HUDEP-2 (cell line): Measurements from ENCODE around the gene GIGYF2.
"Not testable (repeated sequence)": the region's sequence is repeated elsewhere in the genome, so short reads cannot be mapped to it uniquely, and the experiment has no call there.

Source experiments
- DNase-seq, 76 experiments: peaks; one replicate each; lab custom pipeline; 2025; ENCODE audit not compliant: unreplicated experiment in 76 of 76; lab: John Stamatoyannopoulos, UW

The GIGYF2 gene

DNA sequence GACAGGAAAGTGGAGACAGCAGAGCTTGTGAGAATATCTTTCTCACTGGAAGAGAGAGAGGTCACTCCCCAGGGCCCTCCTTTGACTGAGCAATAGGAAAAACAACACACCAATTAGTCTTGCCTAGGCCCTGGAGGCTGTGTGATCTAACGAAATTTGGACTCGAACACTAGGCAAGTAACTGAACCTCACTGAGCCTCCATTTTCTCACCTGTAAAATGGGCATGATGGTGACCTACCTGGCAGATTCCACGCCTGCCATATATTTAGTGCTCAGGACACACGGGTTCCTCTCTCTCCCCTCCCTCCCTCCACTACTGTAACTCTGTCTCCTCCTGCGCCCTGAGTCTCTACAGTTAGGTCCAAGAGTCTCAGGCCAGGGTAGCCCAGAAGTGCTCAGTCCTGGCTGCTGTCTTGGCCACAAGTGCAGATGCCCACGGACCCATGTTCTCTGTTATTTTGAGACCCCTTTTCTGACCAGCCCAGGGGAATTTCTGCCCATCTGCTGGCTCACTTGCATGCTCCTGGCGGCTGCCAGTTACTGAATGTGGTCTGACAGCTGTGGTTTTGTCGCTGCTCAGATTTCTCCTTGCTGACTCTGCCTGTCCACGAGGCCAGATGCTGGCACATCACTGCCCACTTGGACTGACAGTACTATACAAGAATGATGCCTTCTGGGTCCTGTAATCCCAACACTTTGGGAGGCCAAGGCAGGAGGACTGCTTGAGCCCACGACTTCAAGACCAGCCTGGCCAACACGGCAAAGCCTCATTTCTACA, 9.6 kb upstream of the GIGYF2 start:
- DNase-seq: no peak

DNA sequence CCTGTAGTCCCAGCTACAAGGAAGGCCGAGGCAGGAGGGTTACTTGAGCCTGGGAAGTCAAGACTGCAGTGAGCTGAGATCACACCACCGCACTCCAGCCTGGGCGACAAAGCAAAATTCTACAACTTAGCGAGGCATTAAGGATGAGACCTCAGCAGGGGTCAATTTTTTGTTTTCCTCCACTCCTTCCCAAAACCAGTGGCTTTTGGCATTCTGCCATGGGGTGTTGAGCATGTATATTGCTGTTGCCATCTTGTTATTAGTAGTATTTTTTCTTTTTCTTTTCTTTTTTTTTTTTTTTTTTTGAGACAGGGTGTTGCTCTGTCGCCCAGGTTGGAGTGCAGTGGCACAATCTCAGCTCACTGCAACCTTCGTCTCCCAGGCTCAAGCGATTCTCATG, 8.9 kb upstream of the GIGYF2 start:
- no peak for DNase-seq

DNA sequence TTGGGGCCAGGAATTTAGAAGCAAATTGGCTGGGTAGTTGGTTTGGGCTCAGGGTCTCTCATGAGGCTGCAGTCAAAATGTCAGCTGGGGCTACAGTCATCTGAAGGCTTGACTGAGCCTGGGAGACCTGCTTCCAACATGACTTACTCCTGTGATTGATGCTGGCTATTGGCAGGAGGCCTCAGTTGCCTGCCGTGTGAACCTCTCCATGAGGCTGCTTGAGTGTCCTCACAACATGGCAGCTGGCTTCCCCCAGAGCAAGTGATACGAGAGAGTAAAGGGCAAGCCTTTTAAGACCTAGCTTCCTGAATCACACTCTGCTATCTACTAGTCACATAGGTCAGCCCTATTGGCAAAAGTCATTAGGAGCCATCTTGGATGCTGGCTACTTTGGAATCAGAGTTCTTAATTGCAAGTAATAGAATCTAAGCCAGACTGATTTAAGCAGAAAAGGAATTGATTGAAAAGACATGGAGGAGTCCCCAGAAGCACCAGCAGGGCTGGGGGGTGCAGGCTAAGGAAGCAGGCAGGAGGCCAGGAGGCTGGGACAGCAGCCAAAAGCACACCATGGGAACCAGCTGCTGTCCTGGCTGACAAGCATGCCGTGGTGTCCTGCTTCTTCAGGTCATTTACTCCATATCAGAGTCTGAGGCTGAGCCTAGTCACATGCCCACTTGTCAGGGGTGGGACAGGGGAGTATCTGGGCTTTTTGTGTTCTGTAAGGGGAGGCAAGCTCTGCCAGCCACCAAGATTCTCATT, 7.8 kb upstream of the GIGYF2 start:
- peak in 61 of 76 experiments; percentile 4 to 83 (median 43) for DNase-seq

DNA sequence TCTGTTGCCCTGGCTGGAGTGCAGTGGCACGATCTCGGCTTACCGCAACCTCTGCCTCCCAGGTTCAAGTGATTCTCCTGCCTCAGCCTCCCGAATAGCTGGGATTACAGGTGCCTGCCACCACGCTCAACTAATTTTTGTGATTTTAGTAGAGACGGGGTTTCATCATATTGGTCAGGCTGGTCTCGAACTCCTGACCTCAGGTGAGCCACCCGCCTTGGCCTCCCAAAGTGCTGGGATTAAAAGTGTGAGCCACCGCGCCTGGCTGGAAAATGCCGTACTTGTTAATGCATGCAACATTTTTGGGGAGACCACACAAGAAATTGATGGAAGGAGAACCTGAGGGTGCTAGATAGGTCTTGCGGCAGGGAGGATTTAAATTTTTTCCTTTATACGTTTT, 6.0 kb upstream of the GIGYF2 start:
- DNase-seq: not testable (repeated sequence)

DNA sequence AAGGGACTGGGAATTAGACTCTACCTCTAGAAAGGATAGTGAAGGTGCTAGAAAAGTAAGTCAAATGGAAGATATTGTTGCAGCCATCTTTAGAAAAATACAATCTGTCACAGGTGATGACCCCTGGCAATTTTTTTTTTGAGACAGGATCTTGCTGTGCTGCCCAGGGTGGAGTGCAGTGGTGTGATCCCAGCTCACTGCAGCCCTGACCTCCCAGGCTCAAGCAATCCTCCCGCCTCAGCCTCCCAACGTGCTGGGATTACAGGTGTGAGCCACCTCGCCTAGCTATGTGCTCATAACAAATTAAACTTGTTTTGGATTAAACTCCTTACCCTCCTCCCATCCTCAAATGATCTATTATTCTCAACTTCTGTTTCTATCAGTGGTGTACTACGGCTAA, 3.8 kb upstream of the GIGYF2 start:
- no peak for DNase-seq

DNA sequence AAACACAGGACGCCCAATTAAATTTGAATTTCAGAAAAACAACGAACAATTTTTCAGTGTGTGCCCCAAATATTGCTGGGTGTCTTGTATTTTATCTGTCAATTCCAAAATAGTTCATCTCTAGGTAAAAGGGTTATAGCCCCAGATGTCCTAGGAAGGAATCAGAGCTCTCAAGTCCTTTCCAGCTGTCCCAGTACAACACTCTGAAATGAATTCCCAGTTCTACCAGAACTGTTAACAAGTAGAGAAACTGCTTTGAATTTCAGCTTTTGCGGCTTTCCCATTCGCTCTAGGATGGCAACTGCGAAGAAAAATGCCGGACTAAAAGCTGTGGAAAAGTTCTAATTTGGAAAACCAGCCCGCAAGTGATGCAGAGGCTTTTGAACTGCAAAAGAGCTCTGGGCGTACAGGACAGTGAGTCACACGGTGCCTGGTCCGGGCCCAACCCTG, 497 bp upstream of the GIGYF2 start:
- no peak for DNase-seq

DNA sequence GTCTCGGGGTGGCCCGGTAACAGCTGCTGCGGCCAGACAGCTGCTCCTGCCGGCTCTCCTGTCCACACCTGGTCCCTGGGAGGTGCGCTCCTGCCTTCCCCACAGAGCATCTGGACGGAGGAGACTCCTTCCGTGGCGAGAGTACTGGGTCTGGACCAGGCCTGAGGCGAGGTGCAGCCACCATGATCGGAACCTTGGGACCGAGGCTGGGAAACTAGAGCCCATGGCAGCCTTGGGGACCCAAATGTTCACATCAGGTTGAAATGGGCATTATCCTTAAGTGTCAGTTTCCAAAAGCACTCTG, 628 bp downstream of the GIGYF2 start:
- DNase-seq: peak in 4 of 76 experiments; percentile 7 to 68 (median 21)

DNA sequence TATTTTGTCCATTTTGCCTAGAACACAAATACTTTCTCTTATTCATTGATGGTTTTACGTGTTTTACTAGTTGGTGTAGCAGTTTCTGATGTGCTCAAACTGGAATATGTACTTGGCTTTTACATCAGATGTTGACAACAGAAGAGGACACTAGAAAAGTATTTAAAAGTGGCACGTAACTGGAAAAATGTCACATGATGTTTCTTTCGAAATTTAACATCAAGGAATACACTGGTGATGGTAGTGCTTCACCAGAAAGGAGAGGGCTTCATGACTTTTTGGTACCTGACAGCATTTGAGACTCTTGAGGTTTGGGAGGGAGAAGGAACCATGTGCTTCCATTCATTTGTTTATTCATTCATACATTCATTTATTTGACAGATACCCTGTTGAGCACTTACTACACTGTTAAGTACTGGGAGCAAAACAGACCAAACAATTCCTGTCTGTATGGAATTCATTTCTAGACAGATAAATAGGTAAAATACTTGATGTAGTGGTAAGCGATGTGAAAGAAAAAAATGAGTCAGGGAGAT, 1.5 kb downstream of the GIGYF2 start:
- no peak for DNase-seq

DNA sequence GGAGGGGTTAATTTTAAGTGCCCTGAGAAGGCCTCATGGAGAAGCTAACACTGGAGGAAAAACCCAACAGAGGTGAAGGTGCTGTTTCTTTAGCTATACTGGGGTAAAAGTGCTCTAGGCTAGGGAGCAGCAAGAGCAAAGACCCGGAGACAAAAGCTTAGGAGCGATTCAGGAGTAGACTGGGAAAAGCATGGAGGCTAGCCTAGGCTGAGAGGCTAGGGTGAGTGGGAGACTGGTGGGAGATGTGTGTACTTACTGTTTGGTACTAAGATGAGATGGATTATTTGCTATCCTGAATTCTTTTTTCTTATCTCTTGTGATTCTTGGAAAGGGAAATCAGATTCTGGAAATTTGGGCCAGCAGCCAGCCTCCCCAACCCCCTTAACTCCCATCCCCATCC, 2.0 kb downstream of the GIGYF2 start:
- no peak for DNase-seq

DNA sequence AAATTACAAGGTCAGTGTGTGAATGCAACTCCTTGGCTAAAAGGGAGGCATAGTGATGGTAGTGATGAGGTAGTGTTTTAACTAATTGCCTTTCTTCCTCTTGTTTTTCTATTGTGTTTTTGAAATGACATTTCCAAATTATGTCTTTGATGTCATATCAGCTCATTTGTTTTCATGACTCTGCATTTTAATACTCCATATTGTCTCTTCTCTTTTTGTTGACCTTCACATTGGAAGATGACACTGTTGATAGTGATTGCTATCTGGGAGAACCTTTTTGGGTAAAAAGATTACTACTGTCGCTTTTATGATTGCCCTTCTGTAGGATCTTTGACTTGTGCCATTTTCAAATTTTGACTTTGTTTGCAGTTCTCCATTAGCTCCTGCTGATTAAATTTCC, 3.0 kb downstream of the GIGYF2 start:
- peak in 1 of 76 experiments; percentile 0 for DNase-seq

DNA sequence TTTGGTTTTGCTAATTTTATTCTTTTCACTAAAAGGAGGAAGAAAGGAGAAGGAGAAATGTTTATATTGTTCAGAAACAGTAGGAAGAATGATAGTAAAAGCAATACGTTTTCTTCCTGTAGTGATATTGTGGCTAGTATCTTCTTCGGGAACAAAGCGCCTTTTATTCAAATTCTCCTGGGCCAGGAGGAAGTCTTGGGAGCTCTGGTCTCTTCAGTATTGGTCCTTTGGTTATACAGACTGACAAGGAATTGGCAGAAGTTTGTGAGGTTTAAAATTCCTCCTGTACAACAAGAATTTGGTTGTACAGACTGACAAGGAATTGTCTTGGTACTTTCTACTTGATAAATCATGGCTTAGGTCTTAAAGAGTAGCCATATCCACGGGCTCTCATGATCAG, 9.9 kb downstream of the GIGYF2 start:
- DNase-seq: no peak

DNA sequence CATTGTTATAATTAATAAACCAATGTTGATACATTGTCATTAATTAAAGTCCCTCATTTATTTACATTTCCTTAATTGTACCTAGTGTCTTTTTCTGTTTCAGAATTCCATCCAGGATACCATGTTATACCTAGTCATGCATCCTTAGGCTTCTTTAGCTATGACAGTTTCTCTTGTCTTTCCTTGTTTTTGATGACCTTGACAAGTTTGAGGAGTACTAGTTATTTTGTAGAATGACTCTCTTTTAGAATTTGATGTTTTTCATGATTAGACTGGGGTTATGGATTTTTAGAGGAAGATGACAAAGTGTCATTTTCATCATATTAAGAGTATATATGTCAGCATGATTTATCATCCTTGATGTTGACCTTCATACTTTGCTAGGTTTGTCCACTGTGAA, 16.4 kb downstream of the GIGYF2 start:
- DNase-seq: no peak

DNA sequence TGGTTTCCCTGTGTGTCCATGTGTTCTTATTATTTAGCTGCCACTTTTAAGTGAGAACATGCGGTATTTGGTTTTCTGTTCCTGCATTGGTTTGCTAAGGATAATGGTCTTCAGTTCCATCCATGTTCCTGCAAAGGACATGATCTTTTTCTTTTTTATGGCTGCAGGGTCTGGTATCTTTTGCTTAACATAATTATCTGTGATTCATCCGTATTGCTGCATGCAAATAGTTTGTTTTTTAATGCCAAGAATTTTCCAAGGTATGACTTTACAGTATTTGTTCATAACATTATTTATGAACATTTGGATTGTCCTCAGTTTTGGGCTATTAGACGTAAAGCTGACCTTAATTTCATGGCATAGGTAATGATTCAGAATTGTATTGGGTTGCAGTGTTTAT, 17.8 kb downstream of the GIGYF2 start:
- no peak for DNase-seq

DNA sequence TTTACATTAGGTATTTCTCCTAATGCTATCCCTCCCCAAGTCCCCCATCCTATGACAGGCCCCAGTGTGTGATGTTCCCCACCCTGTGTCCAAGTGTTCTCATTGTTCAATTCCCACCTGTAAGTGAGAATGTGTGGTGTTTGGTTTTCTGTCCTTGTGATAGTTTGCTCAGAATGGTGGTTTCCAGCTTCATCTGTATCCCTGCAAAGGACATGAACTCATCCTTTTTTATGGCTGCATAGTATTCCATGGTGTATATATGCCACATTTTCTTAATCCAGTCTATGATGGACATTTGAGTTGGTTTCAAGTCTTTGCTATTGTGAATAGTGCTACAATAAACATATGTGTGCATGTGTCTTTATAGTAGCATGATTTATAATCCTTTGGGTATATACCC, 22.9 kb downstream of the GIGYF2 start:
- DNase-seq: not testable (repeated sequence)

DNA sequence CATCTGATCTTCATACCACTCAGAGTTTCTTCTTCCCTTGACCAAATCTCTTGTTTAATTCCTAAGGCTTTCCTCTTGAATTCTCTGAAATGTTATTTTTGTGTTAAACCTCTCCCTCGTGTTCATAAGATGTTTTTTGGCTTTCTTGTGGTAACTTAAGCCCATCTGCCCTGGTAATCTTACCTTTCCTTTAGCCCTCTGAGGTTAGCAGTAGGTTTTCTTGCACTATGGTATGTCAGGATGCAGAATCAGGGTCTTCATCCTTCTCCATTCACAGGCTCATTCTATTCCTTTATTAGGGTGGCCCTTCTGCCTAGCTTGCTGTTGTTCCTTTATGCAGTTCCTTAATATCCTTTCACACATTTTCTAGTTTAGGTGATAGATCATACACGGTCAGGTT, 24.1 kb downstream of the GIGYF2 start:
- no peak for DNase-seq

DNA sequence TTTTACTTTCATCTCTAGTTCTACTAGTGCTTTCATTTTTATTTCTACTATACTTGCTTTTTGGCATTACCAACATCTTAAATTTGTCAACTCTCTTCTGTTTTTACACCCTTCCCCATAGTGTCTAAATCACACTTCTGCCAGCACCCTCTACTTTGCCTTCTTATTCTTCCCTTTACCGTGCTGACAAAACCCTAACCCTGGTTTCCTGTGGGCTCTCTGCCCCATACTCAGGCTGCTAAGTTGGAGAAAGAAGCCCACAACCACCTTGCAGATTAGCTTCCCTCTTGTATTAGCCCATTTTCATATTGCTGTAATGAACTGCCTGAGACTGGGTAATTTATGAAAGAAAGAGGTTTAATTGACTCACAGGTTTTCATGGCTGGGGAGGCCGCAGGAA, 24.8 kb downstream of the GIGYF2 start:
- DNase-seq: no peak

DNA sequence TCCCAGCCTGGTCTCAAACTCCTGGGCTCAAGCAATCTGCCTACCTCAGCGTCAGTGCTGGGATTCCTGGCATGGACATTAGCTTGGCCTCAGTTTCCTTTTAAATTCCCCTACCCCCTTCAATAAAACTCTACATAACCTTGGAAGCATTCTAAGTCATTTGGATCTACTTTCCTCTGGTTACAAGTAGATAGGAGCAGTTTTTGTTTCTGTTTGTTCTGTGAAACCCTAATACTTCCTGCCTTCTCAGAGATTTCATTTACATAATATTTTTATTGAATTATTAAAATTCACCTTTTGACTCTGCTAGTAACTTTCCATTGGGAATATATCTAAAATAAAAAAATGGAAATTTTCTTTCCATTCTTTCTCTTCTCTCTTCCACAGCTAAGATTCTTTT, 25.9 kb downstream of the GIGYF2 start:
- no peak for DNase-seq

DNA sequence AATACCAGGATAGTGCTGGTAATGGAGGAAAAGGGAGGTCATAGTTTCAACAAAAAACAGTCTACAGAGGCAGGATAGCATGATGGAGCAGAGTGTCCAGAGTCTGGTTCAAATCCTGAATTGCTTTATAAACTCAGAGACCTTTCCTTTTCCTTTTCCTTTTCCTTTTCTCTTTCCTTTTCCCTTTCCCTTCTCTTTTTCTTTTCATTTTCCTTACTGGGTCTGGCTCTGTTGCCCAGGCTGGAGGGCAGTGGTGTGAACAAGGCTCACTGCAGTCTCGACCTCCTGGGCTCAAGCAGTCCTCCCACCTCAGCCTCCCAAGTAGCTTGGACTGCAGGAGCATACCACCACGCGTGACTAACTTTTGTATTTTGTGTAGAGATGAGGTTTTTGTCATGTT, 31.7 kb downstream of the GIGYF2 start:
- DNase-seq: no peak

DNA sequence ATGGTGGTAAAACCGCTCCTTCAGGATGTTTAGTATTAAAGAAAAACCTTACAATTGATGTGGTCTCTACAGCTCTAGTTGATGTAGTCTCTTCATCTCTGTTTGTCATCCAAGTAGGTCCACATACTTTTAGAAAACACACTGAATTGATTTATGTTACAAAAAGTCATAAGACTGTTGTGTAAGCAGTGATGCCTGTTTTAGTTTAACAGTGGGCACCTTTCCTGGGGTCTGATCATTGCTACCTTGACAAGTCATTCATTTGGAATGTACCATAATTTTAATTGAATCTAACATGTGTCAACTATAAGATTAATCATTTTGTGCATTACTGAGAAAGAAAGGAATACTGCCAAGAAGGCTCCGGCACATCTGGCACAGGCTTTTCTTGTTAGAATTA, 34.3 kb downstream of the GIGYF2 start:
- no peak for DNase-seq

DNA sequence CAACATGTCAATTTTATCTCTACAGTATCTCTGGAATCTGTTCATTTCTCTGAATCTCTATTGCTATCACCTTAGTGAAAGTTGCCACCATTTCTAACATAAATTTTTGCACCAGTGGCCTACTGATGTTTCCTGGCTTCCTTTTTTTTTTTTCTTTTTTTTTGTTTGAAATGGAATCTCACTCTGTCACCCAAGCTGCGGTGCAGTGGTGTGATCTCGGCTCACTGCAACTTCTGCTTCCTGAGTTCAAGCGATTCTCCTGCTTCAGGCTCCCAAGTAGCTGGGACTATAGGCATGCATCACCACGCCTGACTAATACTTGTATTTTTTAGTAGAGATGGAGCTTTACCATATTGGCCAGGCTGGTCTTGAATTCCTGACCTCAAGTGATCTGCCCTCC, 44.2 kb downstream of the GIGYF2 start:
- DNase-seq: no peak

DNA sequence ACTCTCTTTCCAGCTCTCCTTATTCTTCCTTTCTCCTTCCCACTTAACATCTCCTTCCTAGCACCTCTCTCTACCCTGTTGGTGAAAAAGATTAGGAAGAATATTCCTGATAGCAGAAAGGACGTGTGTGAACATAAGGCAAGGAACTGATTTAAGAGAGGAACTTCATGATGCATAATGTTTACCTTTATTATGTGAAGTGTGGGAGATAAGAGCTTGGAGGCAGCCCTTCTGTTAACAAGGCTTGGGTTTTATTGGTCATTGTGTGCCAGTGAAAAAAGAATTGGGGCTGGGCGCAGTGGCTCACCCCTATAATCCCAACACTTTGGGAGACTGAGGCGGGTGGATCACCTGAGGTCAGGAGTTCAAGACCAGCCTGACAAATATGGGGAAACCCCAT, 44.8 kb downstream of the GIGYF2 start:
- no peak for DNase-seq

DNA sequence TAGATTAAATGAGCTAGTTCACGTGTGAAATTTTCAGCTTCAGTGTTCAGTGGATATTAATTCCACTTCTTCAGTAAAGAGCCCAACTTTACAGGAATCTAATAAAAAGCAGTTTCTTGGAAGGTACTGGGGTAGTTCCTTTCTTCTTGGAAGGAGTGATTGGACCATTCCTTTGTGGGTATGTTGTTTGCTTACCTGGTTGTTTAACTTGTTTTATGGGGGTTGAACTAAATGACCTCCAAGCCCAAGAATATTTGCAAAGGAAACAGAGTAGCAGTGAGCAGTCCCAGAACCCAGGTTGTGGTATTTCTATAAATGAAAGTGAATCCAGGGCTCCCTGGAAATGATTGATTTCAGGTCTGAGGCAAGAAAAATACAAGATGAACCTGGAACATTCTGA, 47.8 kb downstream of the GIGYF2 start:
- DNase-seq: no peak
